Fibroblast of skin of scalp (primary cell): ENCODE measurements around the gene CNOT1.
A peak's percentile ranks its signal among the peaks of the same experiment; 100 is the strongest.

Source experiments
- DNase-seq: peaks from one replicate; pipeline ENCODE4 v3.0.0-alpha.2; 2013

CNOT1 gene

GRCh38 chr16:58515871-58516767, 113.5 kb downstream of the CNOT1 start:
- no peak for DNase-seq

GRCh38 chr16:58515125-58515870, 114.3 kb downstream of the CNOT1 start, which contains the start of gene SETD6:
SETD6 (plus strand) TSS chr16:58515517; CDS start chr16:58515538, 21 bp downstream.
- DNase-seq: peak; percentile 83

- DNase-seq: no peak
Measured at GRCh38 chr16:58513874-58514273, 115.8 kb downstream of the CNOT1 start.

- peak; percentile 63 for DNase-seq
Measured at GRCh38 chr16:58511933-58512815, 117.5 kb downstream of the CNOT1 start.

GRCh38 chr16:58510776-58511628, 118.6 kb downstream of the CNOT1 start:
- DNase-seq: no peak

- DNase-seq: no peak
Measured at GRCh38 chr16:58510097-58510775, 119.4 kb downstream of the CNOT1 start.

GRCh38 chr16:58509256-58510096, 120.2 kb downstream of the CNOT1 start:
- no peak for DNase-seq

- no peak for DNase-seq
Measured at GRCh38 chr16:58508671-58509251, 120.9 kb downstream of the CNOT1 start.

- DNase-seq: no peak
Measured at GRCh38 chr16:58507963-58508670, 121.5 kb downstream of the CNOT1 start.

- no peak for DNase-seq
Measured at GRCh38 chr16:58507195-58507962, 122.2 kb downstream of the CNOT1 start.

GRCh38 chr16:58506241-58507194, 123.1 kb downstream of the CNOT1 start:
- DNase-seq: no peak

- no peak for DNase-seq
Measured at GRCh38 chr16:58503863-58504688, 125.5 kb downstream of the CNOT1 start.

- no peak for DNase-seq
Measured at GRCh38 chr16:58503166-58503862, 126.3 kb downstream of the CNOT1 start.

GRCh38 chr16:58502217-58502921, 127.3 kb downstream of the CNOT1 start:
- DNase-seq: no peak
